ENCODE data around the gene ESRP2.

Gene ESRP2

GRCh38 chr16:68234188-68235107 lies 1.5 kb downstream of the ESRP2 start:
- H3K4me3 ChIP-seq (ENCODE audit: low read depth, low read length): no peak overlapping the region
- no peak for DNase-seq (ENCODE audit: low read depth)
- TF ChIP-seq CTCF (IDR thresholded peaks at IDR 0.05; ENCODE audit: insufficient read depth, low read depth, low read length, missing control alignments): no peak

- no peak overlapping the region for H3K4me3 ChIP-seq (ENCODE audit: low read depth, low read length)
- no peak for TF ChIP-seq CTCF (IDR thresholded peaks at IDR 0.05; ENCODE audit: insufficient read depth, low read depth, low read length, missing control alignments)
- DNase-seq (ENCODE audit: low read depth): no peak
Measured at GRCh38 chr16:68233835-68234187, 2.1 kb downstream of the ESRP2 start.

- H3K4me3 ChIP-seq (ENCODE audit: low read depth, low read length): no peak overlapping the region
- no peak for DNase-seq (ENCODE audit: low read depth)
- no peak for TF ChIP-seq CTCF (IDR thresholded peaks at IDR 0.05; ENCODE audit: insufficient read depth, low read depth, low read length, missing control alignments)
Measured at GRCh38 chr16:68233085-68233834, 2.7 kb downstream of the ESRP2 start.

GRCh38 chr16:68232335-68232734 lies 3.6 kb downstream of the ESRP2 start:
- no peak for TF ChIP-seq CTCF (IDR thresholded peaks at IDR 0.05; ENCODE audit: insufficient read depth, low read depth, low read length, missing control alignments)
- H3K4me3 ChIP-seq (ENCODE audit: low read depth, low read length): no peak overlapping the region
- no peak for DNase-seq (ENCODE audit: low read depth)

- DNase-seq (ENCODE audit: low read depth): no peak
- H3K4me3 ChIP-seq (ENCODE audit: low read depth, low read length): no peak overlapping the region
- no peak for TF ChIP-seq CTCF (IDR thresholded peaks at IDR 0.05; ENCODE audit: insufficient read depth, low read depth, low read length, missing control alignments)
Measured at GRCh38 chr16:68231384-68232136, 4.4 kb downstream of the ESRP2 start.

- no peak for TF ChIP-seq CTCF (IDR thresholded peaks at IDR 0.05; ENCODE audit: insufficient read depth, low read depth, low read length, missing control alignments)
- no peak overlapping the region for H3K4me3 ChIP-seq (ENCODE audit: low read depth, low read length)
- no peak for DNase-seq (ENCODE audit: low read depth)
Measured at GRCh38 chr16:68230956-68231355, 5.0 kb downstream of the ESRP2 start.

Data from GM12865 (cell line).